Endothelial cell of umbilical vein (primary cell): ENCODE data around the gene PNKD.

ENCODE experiments used
- EZH2 ChIP-seq: IDR thresholded peaks from 2 replicates; pipeline ENCODE4 v1.6.1; 2012; ENCODE audit warnings: borderline replicate concordance, low read depth, mild to moderate bottlenecking, moderate library complexity, low read length, inconsistent platforms; ENCODE audit not compliant: severe bottlenecking
- POLR2A ChIP-seq: IDR thresholded peaks from 2 replicates; pipeline ENCODE4 v1.6.1; 2012; ENCODE audit warnings: low read depth, mild to moderate bottlenecking, control low read depth, low read length
- POLR2AphosphoS5 ChIP-seq: IDR thresholded peaks from 2 replicates; pipeline ENCODE4 v1.6.1; 2012; ENCODE audit warnings: low read depth, mild to moderate bottlenecking, control low read depth, low read length, moderate library complexity; ENCODE audit not compliant: insufficient read depth
- TF ChIP-seq, protein P1 (sequence below), 2 donors: IDR thresholded peaks; 1 replicate in 1 of 2; 2 replicates in 1 of 2; pipeline ENCODE4 v1.5.1; 2011; ENCODE audit warnings: low read length in 2 of 2, mild to moderate bottlenecking in 2 of 2, moderate library complexity in 2 of 2, control low read depth in 1 of 2, inconsistent platforms in 1 of 2, low read depth in 1 of 2; ENCODE audit not compliant: insufficient read depth in 1 of 2; ENCODE audit errors: extremely low read depth in 1 of 2
- TF ChIP-seq, protein P2 (sequence below): IDR thresholded peaks from 2 replicates; pipeline ENCODE4 v1.6.1; 2011; ENCODE audit not compliant: insufficient read depth, insufficient read length

DNA sequence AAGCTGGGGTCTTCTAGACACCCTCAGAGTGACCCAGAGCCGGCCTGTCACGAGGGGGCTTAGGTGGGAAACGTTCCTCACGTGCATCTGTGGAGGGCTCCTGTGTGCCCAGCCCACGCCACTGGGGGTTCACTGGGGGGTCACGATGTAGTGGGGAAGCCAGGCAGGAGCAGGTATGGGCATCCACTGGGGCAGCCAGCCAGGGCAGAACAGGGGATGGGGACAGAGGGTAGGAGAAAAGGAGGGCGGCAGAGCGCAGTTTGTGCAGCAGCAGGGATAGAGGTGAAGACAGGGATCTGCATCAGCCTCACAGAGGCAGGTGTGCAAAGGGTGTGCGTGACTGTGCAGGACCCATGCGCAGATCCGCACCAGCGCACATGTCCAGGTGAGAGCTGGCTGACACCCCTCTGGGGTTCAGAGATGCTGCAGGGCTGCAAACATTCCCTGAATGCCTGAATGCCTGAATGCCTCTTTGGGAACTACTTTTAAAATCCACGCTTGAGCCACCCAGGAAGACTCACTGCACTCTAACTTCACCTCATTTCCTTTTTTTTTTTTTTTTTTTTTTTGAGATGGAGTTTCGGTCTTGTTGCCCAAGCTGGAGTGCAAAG is 10.0 kb downstream of the PNKD start:
- TF ChIP-seq, protein P1, sequence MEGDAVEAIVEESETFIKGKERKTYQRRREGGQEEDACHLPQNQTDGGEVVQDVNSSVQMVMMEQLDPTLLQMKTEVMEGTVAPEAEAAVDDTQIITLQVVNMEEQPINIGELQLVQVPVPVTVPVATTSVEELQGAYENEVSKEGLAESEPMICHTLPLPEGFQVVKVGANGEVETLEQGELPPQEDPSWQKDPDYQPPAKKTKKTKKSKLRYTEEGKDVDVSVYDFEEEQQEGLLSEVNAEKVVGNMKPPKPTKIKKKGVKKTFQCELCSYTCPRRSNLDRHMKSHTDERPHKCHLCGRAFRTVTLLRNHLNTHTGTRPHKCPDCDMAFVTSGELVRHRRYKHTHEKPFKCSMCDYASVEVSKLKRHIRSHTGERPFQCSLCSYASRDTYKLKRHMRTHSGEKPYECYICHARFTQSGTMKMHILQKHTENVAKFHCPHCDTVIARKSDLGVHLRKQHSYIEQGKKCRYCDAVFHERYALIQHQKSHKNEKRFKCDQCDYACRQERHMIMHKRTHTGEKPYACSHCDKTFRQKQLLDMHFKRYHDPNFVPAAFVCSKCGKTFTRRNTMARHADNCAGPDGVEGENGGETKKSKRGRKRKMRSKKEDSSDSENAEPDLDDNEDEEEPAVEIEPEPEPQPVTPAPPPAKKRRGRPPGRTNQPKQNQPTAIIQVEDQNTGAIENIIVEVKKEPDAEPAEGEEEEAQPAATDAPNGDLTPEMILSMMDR (IDR thresholded peaks at IDR 0.05; ENCODE audit: extremely low read depth in 1 of 2, insufficient read depth in 1 of 2, low read depth in 1 of 2, low read length in 2 of 2) = no peak
- TF ChIP-seq, protein P2, sequence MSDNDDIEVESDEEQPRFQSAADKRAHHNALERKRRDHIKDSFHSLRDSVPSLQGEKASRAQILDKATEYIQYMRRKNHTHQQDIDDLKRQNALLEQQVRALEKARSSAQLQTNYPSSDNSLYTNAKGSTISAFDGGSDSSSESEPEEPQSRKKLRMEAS = no peak
- TF ChIP-seq POLR2A = no peak
- no peak for TF ChIP-seq POLR2AphosphoS5
- no peak for TF ChIP-seq EZH2
